IPS-20b (cell line): ENCODE results near the gene FANCG.

Source experiments
- H3K27ac ChIP-seq: one replicate; pipeline ENCODE4 v1.5.1; 2013; ENCODE audit warnings: low read length
- H3K27me3 ChIP-seq: 2 replicates; pipeline ENCODE4 v1.6.1; 2013; ENCODE audit warnings: mild to moderate bottlenecking, low read length, inconsistent platforms; ENCODE audit not compliant: insufficient read depth
- H3K36me3 ChIP-seq: 2 replicates; pipeline ENCODE4 v1.6.1; 2013; ENCODE audit warnings: low read depth, mild to moderate bottlenecking, inconsistent platforms, low read length, moderate library complexity; ENCODE audit not compliant: insufficient read depth
- H3K4me1 ChIP-seq: 2 replicates; pipeline ENCODE4 v1.6.1; 2013; ENCODE audit warnings: mild to moderate bottlenecking, control low read depth, inconsistent platforms, low read length, moderate library complexity; ENCODE audit not compliant: insufficient read depth
- H3K4me3 ChIP-seq: 2 replicates; pipeline ENCODE4 v1.5.1; 2013; ENCODE audit warnings: mild to moderate bottlenecking, low read length, inconsistent platforms
- H3K9ac ChIP-seq: 2 replicates; pipeline ENCODE4 v1.6.1; 2013; ENCODE audit warnings: low read depth, mild to moderate bottlenecking, inconsistent platforms, low read length, moderate library complexity
- H3K9me3 ChIP-seq: 2 replicates; pipeline ENCODE4 v1.6.1; 2013; ENCODE audit warnings: mild to moderate bottlenecking, low read depth, low read length, inconsistent platforms; ENCODE audit not compliant: insufficient read depth

Gene FANCG

GRCh38 chr9:35072461-35073278 lies 7.1 kb downstream of the FANCG start, which contains the start of gene VCP:
Gene VCP, minus strand, starts transcription at chr9:35072625. Its CDS starts 272 bp downstream, at chr9:35072353.
- Histone ChIP-seq H3K9ac (peak within 1 kb of the TSS; percentile 99), H3K27ac (peak within 1 kb of the TSS; percentile 72), H3K9me3 (no peaks in the 10 kb centered on the region), H3K4me1 (peaks cover 9% of the 10 kb centered on the region), H3K27me3 (no peaks in the 10 kb centered on the region), H3K4me3 (peak within 1 kb of the TSS; percentile 99), H3K36me3 (peaks cover 74% of the 10 kb centered on the region)

GRCh38 chr9:35071814-35072460 lies 7.8 kb downstream of the FANCG start:
- peak overlapping the region; percentile 99 for H3K9ac ChIP-seq
- H3K27me3 ChIP-seq: no peaks in the 10 kb centered on the region
- H3K4me1 ChIP-seq: peaks cover 9% of the 10 kb centered on the region
- peaks cover 75% of the 10 kb centered on the region for H3K36me3 ChIP-seq
- no peaks in the 10 kb centered on the region for H3K9me3 ChIP-seq
- peak overlapping the region; percentile 72 for H3K27ac ChIP-seq
- peak overlapping the region; percentile 99 for H3K4me3 ChIP-seq

- peak overlapping the region; percentile 99 for H3K9ac ChIP-seq
- peaks cover 75% of the 10 kb centered on the region for H3K36me3 ChIP-seq
- H3K27me3 ChIP-seq: no peaks in the 10 kb centered on the region
- H3K9me3 ChIP-seq: no peaks in the 10 kb centered on the region
- peak overlapping the region; percentile 99 for H3K4me3 ChIP-seq
- peak overlapping the region; percentile 72 for H3K27ac ChIP-seq
- peaks cover 9% of the 10 kb centered on the region for H3K4me1 ChIP-seq
Observed at GRCh38 chr9:35070823-35071813, 8.6 kb downstream of the FANCG start.

- Histone ChIP-seq H3K36me3 (peaks cover 75% of the 10 kb centered on the region), H3K9me3 (no peaks in the 10 kb centered on the region), H3K9ac (no peak overlapping the region), H3K27ac (no peak overlapping the region), H3K4me1 (peaks cover 9% of the 10 kb centered on the region), H3K4me3 (no peak overlapping the region), H3K27me3 (no peaks in the 10 kb centered on the region)
Observed at GRCh38 chr9:35069020-35069419, 10.7 kb downstream of the FANCG start.

- no peaks in the 10 kb centered on the region for H3K9me3 ChIP-seq
- peaks cover 85% of the 10 kb centered on the region for H3K36me3 ChIP-seq
- H3K4me3 ChIP-seq: no peak overlapping the region
- H3K27me3 ChIP-seq: no peaks in the 10 kb centered on the region
- no peak overlapping the region for H3K27ac ChIP-seq
- no peak overlapping the region for H3K9ac ChIP-seq
- H3K4me1 ChIP-seq: peaks cover 9% of the 10 kb centered on the region
Observed at GRCh38 chr9:35067056-35067455, 12.7 kb downstream of the FANCG start.

GRCh38 chr9:35060548-35061207 lies 19.1 kb downstream of the FANCG start:
- Histone ChIP-seq H3K27ac (no peak overlapping the region), H3K9me3 (no peaks in the 10 kb centered on the region), H3K27me3 (no peaks in the 10 kb centered on the region), H3K4me1 (no peaks in the 10 kb centered on the region), H3K9ac (no peak overlapping the region), H3K4me3 (no peak overlapping the region), H3K36me3 (peaks cover 100% of the 10 kb centered on the region)

- Histone ChIP-seq H3K36me3 (peaks cover 96% of the 10 kb centered on the region), H3K4me3 (no peak overlapping the region), H3K9me3 (no peaks in the 10 kb centered on the region), H3K9ac (no peak overlapping the region), H3K27ac (no peak overlapping the region), H3K4me1 (no peaks in the 10 kb centered on the region), H3K27me3 (no peaks in the 10 kb centered on the region)
Observed at GRCh38 chr9:35059438-35059837, 20.3 kb downstream of the FANCG start.

GRCh38 chr9:35057271-35057620 lies 22.5 kb downstream of the FANCG start:
- Histone ChIP-seq H3K27ac (no peak overlapping the region), H3K4me1 (no peaks in the 10 kb centered on the region), H3K9ac (no peak overlapping the region), H3K27me3 (no peaks in the 10 kb centered on the region), H3K4me3 (no peak overlapping the region), H3K9me3 (no peaks in the 10 kb centered on the region), H3K36me3 (peaks cover 76% of the 10 kb centered on the region)

GRCh38 chr9:35056571-35057270 lies 23.0 kb downstream of the FANCG start:
- no peaks in the 10 kb centered on the region for H3K9me3 ChIP-seq
- no peak overlapping the region for H3K9ac ChIP-seq
- H3K27me3 ChIP-seq: no peaks in the 10 kb centered on the region
- no peak overlapping the region for H3K27ac ChIP-seq
- H3K36me3 ChIP-seq: peaks cover 75% of the 10 kb centered on the region
- H3K4me3 ChIP-seq: no peak overlapping the region
- H3K4me1 ChIP-seq: no peaks in the 10 kb centered on the region

GRCh38 chr9:35054871-35055644 lies 24.7 kb downstream of the FANCG start:
- Histone ChIP-seq H3K36me3 (peaks cover 65% of the 10 kb centered on the region), H3K27ac (no peak overlapping the region), H3K9me3 (no peaks in the 10 kb centered on the region), H3K27me3 (no peaks in the 10 kb centered on the region), H3K9ac (no peak overlapping the region), H3K4me3 (no peak overlapping the region), H3K4me1 (no peaks in the 10 kb centered on the region)
